ENCODE results near the gene ITGA6.

- TF ChIP-seq MEIS1 (CRISPR knock-in tag; IDR thresholded peaks at IDR 0.05; ENCODE audit: borderline replicate concordance) (no peak), CTCF (tag by site-specific recombination; IDR thresholded peaks at IDR 0.05) (no peak)
Measured at GRCh38 chr2:172428832-172429210, 1.4 kb downstream of the ITGA6 start.

All from HEK293 (cell line).